Tibial nerve (tissue), 4 donors: ENCODE data around the gene TEAD4. TPM values are rescaled to one million over a fixed set of nuclear protein-coding genes. Genes with fewer than 3 reads are reported as not detected.

ENCODE experiments used
- DNase-seq, 2 donors: peaks; one replicate each; pipeline ENCODE4 v3.0.0-alpha.2; 2019; ENCODE audit warnings: low spot score in 2 of 2
- H3K27ac ChIP-seq, 4 donors: fragments of 200-600 bp; sonication (generic) in 3 of 4; one replicate each; pipeline ENCODE4 v1.5.1; 2017 to 2019; ENCODE audit warnings: mild to moderate bottlenecking in 1 of 4
- H3K27me3 ChIP-seq, 2 donors: fragments of 200-600 bp; sonication (generic) in 1 of 2; one replicate each; pipeline versions ENCODE4 v1.5.1 to v1.6.0; 2017 to 2019
- H3K36me3 ChIP-seq, 3 donors: fragments of 200-600 bp; sonication (generic); one replicate each; pipeline ENCODE4 v1.5.1; 2018 to 2019
- H3K4me1 ChIP-seq, 4 donors: fragments of 200-600 bp; sonication (generic) in 3 of 4; one replicate each; pipeline ENCODE4 v1.5.1; 2017 to 2019
- H3K4me3 ChIP-seq, 4 donors: fragments of 200-600 bp; sonication (generic) in 3 of 4; one replicate each; pipeline ENCODE4 v1.5.1; 2017 to 2019; ENCODE audit warnings: mild to moderate bottlenecking in 1 of 4, moderate library complexity in 1 of 4
- H3K9me3 ChIP-seq, 4 donors: fragments of 200-600 bp; sonication (generic) in 3 of 4; one replicate each; pipeline ENCODE4 v1.5.1; 2017 to 2019
- EP300 ChIP-seq, 2 donors: sonication (generic); formaldehyde crosslinking; IDR thresholded peaks; one replicate each; pipeline ENCODE4 v1.6.1; 2017; ENCODE audit warnings: antibody characterized with exemption in 2 of 2, mild to moderate bottlenecking in 1 of 2
- POLR2A ChIP-seq, 2 donors: fragments of 450-650 bp; IDR thresholded peaks; one replicate each; pipeline ENCODE4 v1.6.1; 2017; ENCODE audit warnings: antibody characterized with exemption in 2 of 2, mild to moderate bottlenecking in 2 of 2, moderate library complexity in 2 of 2
- WGBS, 2 donors: methylation state at CpG; one replicate each; pipeline ENCODE4 v1.1.5; 2018; 5-methylcytosine and 5-hydroxymethylcytosine counted together
- total RNA-seq, 4 donors: library from RNA; depleted of rRNA; stranded (reverse); fragments of >200 nt; gene quantifications; one replicate each; pipeline ENCODE4 v1.1.0, GENCODE V29; 2016
- TF ChIP-seq, protein P1 (sequence below), 5 experiments: fragments of 200-600 bp in 3 of 5; fragments of 450-650 bp in 2 of 5; sonication (generic) in 3 of 5; IDR thresholded peaks; one replicate each; pipeline ENCODE4 v1.5.1; 2016 to 2019; ENCODE audit warnings: antibody characterized with exemption in 5 of 5, mild to moderate bottlenecking in 3 of 5, moderate library complexity in 2 of 5

The TEAD4 gene
- total RNA-seq, 4 donors from 2014 or later, result 17.2 to 34.2 (median 23.5) TPM

- TF ChIP-seq, protein P1, sequence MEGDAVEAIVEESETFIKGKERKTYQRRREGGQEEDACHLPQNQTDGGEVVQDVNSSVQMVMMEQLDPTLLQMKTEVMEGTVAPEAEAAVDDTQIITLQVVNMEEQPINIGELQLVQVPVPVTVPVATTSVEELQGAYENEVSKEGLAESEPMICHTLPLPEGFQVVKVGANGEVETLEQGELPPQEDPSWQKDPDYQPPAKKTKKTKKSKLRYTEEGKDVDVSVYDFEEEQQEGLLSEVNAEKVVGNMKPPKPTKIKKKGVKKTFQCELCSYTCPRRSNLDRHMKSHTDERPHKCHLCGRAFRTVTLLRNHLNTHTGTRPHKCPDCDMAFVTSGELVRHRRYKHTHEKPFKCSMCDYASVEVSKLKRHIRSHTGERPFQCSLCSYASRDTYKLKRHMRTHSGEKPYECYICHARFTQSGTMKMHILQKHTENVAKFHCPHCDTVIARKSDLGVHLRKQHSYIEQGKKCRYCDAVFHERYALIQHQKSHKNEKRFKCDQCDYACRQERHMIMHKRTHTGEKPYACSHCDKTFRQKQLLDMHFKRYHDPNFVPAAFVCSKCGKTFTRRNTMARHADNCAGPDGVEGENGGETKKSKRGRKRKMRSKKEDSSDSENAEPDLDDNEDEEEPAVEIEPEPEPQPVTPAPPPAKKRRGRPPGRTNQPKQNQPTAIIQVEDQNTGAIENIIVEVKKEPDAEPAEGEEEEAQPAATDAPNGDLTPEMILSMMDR (IDR thresholded peaks at IDR 0.05), result no peak
- TF ChIP-seq POLR2A (IDR thresholded peaks at IDR 0.05) (no peak), EP300 (IDR thresholded peaks at IDR 0.05) (no peak)
- H3K36me3 ChIP-seq, result peaks cover 0 to 35% (median 0%) of the 10 kb centered on the region in 3 donors
- DNase-seq, result no peak
- peak overlapping the region in 1 of 4 donors; percentile 15 for H3K27ac ChIP-seq
- no peak overlapping the region for H3K4me3 ChIP-seq
- no peaks in the 10 kb centered on the region for H3K9me3 ChIP-seq
- H3K27me3 ChIP-seq, result no peaks in the 10 kb centered on the region
- H3K4me1 ChIP-seq, result no peaks in the 10 kb centered on the region
- 84 to 89% methylated on average over 6 of the region's 6 CpGs for WGBS, 2 donors
These were observed 53.6 kb downstream of the TEAD4 start for GRCh38 chr12:3012786-3013185.

GRCh38 chr12:3014641-3015040 is 55.4 kb downstream of the TEAD4 start:
- no peak for DNase-seq
- TF ChIP-seq, protein P1 (IDR thresholded peaks at IDR 0.05), result no peak
- no peak for TF ChIP-seq POLR2A (IDR thresholded peaks at IDR 0.05)
- no peak for TF ChIP-seq EP300 (IDR thresholded peaks at IDR 0.05)
- peak overlapping the region in 1 of 4 donors; percentile 37 for H3K27ac ChIP-seq
- H3K4me3 ChIP-seq, result no peak overlapping the region
- H3K4me1 ChIP-seq, result no peaks in the 10 kb centered on the region
- H3K36me3 ChIP-seq, result peaks cover 0 to 46% (median 0%) of the 10 kb centered on the region in 3 donors
- H3K27me3 ChIP-seq, result no peaks in the 10 kb centered on the region
- WGBS, 2 donors, result 49 to 65% methylated on average over 16 of the region's 16 CpGs
- H3K9me3 ChIP-seq, result no peaks in the 10 kb centered on the region

GRCh38 chr12:3015356-3015755 is 56.2 kb downstream of the TEAD4 start:
- WGBS, 2 donors, result 96 to 98% methylated on average over 12 of the region's 12 CpGs
- Histone ChIP-seq H3K27ac (no peak overlapping the region), H3K4me3 (no peak overlapping the region), H3K9me3 (no peaks in the 10 kb centered on the region), H3K27me3 (no peaks in the 10 kb centered on the region), H3K4me1 (no peaks in the 10 kb centered on the region), H3K36me3 (peaks cover 0 to 47% (median 0%) of the 10 kb centered on the region in 3 donors)
- TF ChIP-seq, protein P1 (IDR thresholded peaks at IDR 0.05), result no peak
- no peak for TF ChIP-seq EP300 (IDR thresholded peaks at IDR 0.05)
- DNase-seq, result no peak

GRCh38 chr12:3016191-3016590 is 57.0 kb downstream of the TEAD4 start:
- TF ChIP-seq POLR2A (IDR thresholded peaks at IDR 0.05), result no peak
- DNase-seq, result no peak
- H3K27ac ChIP-seq, result no peak overlapping the region
- 76 to 78% methylated on average over 8 of the region's 8 CpGs for WGBS, 2 donors
- H3K4me3 ChIP-seq, result no peak overlapping the region
- H3K4me1 ChIP-seq, result no peaks in the 10 kb centered on the region
- no peaks in the 10 kb centered on the region for H3K27me3 ChIP-seq
- peaks cover 0 to 47% (median 0%) of the 10 kb centered on the region in 3 donors for H3K36me3 ChIP-seq
- no peaks in the 10 kb centered on the region for H3K9me3 ChIP-seq

GRCh38 chr12:3017281-3017680 is 58.1 kb downstream of the TEAD4 start:
- H3K36me3 ChIP-seq, result peaks cover 0 to 50% (median 0%) of the 10 kb centered on the region in 3 donors
- H3K4me1 ChIP-seq, result no peaks in the 10 kb centered on the region
- H3K27me3 ChIP-seq, result no peaks in the 10 kb centered on the region
- no peak overlapping the region for H3K27ac ChIP-seq
- no peak for DNase-seq
- H3K4me3 ChIP-seq, result no peak overlapping the region
- WGBS, 2 donors, result 88 to 93% methylated on average over 10 to 11 of the region's 11 CpGs
- H3K9me3 ChIP-seq, result no peaks in the 10 kb centered on the region
- TF ChIP-seq EP300 (IDR thresholded peaks at IDR 0.05), result no peak
- TF ChIP-seq, protein P1 (IDR thresholded peaks at IDR 0.05), result no peak
- no peak for TF ChIP-seq POLR2A (IDR thresholded peaks at IDR 0.05)
